IPS-NIHi11 (cell line): ENCODE results near the gene PRPSAP2.
A peak's percentile ranks its signal among the peaks of the same experiment; 100 is the strongest.
"Not testable (repeated sequence)": the region's sequence is repeated elsewhere in the genome, so short reads cannot be mapped to it uniquely, and the experiment has no call there.

ENCODE experiments used
- DNase-seq: peaks from one replicate; pipeline ENCODE4 v3.0.0; 2012; ENCODE audit warnings: mixed read lengths, low spot score

PRPSAP2 gene

GRCh38 chr17:18857864-18858566, at the start of gene PRPSAP2:
PRPSAP2 (plus strand) TSS chr17:18858131; CDS start chr17:18865834, 7,703 bp downstream.
- peak; percentile 99 for DNase-seq

- DNase-seq, result not testable (repeated sequence)
Observed at GRCh38 chr17:18815924-18816323, 42.0 kb upstream of the PRPSAP2 start.

DNA sequence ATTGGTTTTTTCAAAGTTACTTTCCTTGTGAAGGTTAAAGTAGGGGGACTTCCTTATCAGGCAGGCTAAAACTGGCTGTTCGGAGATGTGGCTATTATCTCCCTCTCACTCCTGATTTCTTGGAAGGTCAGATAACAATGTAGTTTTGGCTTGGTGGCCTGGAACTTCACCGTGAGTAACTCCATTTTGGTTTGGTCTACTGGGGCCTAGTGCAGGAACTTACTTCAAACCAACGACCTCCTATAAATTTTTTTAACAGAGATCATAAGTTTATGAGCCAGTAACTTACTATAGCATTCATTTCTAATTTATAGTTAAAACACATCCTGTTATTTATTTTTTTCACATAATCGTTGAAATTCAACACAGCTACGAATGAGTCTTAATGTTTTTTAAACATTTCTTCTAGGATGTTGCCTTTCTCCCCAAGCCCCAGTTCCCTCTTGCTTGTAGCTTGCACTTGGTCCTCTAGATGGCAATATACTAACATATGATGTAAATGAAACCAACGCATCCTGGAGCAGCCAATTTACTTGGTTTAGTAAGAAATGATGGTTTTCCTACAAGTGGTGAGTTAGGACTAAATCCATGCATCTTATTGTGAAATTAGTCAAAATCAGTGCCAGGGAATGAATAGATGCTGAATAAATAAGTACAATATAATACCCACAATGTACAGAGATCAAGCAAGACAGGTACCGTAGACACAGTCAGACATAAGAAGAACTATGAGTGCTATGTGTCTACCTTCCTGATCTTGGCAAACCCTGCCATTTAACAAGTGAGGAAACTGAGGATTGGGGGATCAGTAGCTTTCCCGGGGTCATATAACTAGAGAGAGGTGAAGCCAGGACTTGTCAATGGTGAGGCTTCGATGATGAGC, 41.2 kb upstream of the PRPSAP2 start:
- peak; percentile 17 for DNase-seq

- not testable (repeated sequence) for DNase-seq
Observed at GRCh38 chr17:18821430-18821829, 36.5 kb upstream of the PRPSAP2 start.

DNA sequence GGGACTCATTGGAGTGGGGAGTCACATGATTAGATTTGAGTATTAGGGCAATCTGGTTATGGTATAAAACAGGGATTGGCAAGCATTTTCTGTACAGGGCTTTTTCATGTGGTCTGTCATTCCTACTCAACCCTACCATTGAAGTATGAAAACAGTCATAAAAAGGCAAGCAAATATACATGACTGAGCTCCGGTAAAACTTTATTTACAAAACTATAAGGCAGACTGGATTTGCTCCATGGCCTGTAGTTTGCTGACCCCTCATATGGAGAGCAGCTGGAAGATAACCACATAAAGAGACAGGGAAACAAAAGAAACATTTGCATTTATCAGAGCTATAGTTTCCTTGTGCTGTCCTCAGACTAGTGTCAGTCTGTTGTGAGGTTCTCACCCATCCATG, 30.3 kb upstream of the PRPSAP2 start:
- DNase-seq, result not testable (repeated sequence)

DNA sequence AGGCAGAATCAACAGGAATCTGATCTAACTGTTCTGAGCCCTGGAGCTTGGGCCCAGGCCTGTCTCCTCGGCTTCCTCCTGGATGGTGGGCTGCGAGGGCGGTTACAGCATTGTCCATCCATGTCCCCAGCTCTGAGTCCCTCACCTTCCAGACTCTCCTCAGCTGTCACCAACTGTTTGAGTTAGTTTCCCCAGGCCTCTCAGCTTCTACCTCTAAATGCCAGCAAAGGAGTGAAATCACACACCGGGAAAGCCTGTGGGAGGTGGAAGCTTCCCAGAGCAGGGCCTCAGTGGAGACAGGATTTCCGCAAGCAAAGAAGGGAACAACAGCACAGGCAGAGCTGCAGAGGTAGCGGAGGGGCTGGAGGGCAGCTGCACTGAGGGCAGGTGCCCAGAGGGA, 9.4 kb upstream of the PRPSAP2 start:
- DNase-seq, result no peak

- DNase-seq, result no peak
Observed at GRCh38 chr17:18850679-18851078, 7.3 kb upstream of the PRPSAP2 start.

- DNase-seq, result no peak
Observed at GRCh38 chr17:18851201-18851600, 6.7 kb upstream of the PRPSAP2 start.

GRCh38 chr17:18854956-18855355, 3.0 kb upstream of the PRPSAP2 start:
- DNase-seq, result no peak

- peak; percentile 92 for DNase-seq
Observed at GRCh38 chr17:18855831-18856569, 1.9 kb upstream of the PRPSAP2 start.

DNA sequence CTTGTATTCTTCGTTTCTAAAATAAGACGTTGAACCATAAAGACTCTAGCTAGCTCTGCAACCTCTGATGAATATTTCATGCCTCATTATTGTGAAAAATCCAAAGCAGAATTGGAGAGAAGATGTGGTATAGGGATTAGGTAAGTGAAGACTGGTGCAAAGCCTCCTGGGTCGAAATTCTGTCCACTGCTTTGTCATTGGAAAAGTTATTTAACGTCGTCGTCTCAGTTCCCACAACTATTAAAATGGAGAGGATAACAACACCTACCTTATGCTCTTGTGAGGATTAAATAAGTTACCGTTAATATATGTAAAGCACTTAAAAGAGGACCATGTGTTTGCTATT, 1.4 kb upstream of the PRPSAP2 start:
- no peak for DNase-seq

DNA sequence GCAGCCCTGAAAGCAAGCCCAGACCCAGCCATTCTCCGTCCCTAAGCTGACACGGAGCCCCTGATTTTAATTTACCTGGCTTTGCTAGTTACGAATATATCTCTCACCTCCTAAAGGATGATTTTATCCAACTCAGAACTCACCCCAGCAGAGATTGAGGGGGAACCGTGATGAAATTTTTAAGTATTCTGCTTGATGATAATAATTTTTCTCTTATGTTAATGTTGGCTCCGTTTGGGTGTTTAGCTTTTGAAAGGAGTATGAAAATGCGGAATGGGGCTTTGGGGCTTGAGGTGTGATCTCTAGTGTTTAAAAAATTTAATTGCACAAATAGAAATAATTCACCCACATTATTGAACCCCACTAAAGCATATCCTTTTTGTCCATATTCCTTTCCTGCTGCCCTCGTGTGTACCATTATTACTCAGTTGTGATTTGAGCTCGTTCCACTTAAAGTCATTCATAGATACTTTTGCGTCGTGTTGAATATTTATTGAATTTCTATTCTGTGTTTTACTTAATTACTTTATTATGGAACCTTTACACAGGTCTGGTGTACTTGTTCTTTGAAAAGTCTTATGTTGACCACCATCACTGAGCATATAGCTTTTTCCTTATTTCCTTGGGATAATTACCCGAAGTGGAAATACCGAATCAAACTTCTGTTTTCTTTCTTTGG, 775 bp downstream of the PRPSAP2 start:
- no peak for DNase-seq

DNA sequence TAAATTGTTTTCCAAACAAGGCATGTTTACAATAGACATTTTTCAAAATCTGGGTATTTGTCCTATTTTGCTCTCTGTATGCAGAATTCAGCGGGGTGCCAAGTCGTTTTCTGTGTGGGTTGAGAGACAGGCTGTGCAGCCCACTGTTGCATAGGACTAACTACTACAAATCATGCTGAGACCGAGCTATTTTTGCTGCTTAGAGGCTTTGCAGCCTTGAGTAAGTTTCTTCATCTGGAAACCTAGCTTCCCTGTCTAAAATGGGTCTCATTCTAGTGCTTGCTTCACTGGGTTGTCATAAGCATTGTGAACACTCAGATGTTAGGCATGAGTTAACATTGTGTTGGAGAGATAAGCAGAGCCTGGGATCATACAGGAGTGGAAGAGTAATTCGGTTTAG, 1.3 kb downstream of the PRPSAP2 start:
- DNase-seq, result no peak

DNA sequence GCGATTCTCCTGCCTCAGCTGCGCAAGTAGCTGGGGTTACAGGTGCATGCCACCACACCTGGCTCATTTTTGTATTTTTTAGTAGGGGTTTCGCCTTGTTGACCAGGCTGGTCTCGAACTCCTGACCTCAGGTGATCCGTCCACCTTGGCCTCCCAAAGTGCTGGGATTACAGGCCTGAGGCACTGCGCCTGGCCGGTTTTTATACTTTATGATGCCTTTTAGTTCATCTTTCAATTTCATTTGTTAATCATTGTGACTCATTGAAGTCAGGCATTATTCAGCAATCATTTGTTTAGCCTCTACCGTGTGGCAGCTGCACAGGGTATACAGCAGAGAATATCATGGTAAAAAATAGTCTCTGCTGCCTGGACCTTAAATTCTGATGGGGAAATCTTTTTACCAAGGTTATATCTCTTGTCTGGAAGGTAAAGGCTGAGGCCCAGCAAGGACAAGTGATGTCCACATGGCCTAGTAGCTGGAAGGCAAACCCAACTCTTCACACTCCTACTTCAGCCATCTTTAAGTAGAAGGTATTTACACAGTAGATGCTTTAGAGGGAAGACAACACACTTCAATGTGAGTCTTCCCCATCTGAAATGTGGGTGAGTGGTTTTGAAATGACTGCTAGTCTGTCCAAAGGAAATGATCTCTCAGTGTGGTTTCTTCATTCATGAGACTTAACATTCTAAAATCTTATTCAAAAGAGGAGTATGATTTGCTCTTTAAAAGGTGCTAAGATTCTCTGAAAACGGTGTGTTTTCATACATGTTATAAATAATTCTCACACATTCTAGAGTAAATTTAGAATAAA, 2.4 kb downstream of the PRPSAP2 start:
- DNase-seq, result no peak

- no peak for DNase-seq
Observed at GRCh38 chr17:18862011-18862410, 4.1 kb downstream of the PRPSAP2 start.

GRCh38 chr17:18864996-18865395, 7.1 kb downstream of the PRPSAP2 start:
- not testable (repeated sequence) for DNase-seq

- no peak for DNase-seq
Observed at GRCh38 chr17:18866866-18867813, 9.2 kb downstream of the PRPSAP2 start.

DNA sequence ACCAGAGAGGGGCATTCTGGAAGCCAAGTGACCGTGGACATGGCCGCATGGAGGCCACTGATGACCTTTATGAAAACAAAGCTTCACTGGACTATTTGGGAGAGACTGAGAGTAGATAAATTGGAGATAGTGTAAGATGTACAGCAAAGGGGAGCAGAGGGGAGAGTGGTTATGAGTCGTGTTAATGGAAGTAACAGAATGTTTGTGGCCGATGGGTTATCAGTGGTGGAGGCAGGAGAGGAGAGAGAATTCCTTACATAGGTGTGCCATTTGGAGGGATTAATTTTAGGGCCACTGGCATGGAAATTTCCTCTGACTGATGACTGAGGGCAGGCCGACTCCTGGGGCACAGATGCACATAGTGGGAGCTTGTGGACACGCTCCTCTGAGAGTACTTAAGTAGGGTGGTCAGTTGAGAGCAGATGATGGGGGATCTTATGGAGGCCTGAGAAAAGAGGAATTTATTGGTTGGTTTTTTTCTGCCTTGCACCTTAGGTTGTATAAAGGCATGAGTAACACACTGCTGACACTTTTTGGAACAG, 19.2 kb downstream of the PRPSAP2 start:
- DNase-seq, result no peak

GRCh38 chr17:18888766-18889290, 30.9 kb downstream of the PRPSAP2 start:
- DNase-seq, result no peak
